ENCODE data around the gene OR2AJ1.

OR2AJ1 gene

DNA sequence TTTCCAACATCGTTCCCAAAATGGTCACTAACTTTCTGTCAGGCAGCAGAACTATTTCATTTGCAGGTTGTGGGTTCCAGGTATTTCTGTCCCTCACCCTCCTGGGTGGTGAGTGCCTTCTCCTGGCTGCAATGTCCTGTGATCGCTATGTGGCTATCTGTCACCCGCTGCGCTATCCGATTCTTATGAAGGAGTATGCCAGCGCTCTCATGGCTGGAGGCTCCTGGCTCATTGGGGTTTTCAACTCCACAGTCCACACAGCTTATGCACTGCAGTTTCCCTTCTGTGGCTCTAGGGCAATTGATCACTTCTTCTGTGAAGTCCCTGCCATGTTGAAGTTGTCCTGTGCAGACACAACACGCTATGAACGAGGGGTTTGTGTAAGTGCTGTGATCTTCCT is 9.3 kb downstream of the OR2AJ1 start:
- TF ChIP-seq POLR2A (IDR thresholded peaks at IDR 0.05; ENCODE audit: low read depth, low read length): no peak
- DNase-seq (ENCODE audit: insufficient read length, low spot score) (no peak), FAIRE-seq (no peak)

GRCh38 chr1:247935781-247936180 is 11.1 kb downstream of the OR2AJ1 start:
- FAIRE-seq (no peak), DNase-seq (ENCODE audit: insufficient read length, low spot score) (no peak)
- TF ChIP-seq POLR2A (IDR thresholded peaks at IDR 0.05; ENCODE audit: low read depth, low read length): no peak

- no peak for TF ChIP-seq POLR2A (IDR thresholded peaks at IDR 0.05; ENCODE audit: low read depth, low read length)
- FAIRE-seq: no peak
Measured at GRCh38 chr1:247936415-247936814, 11.7 kb downstream of the OR2AJ1 start.

GRCh38 chr1:247936965-247937734 is 12.5 kb downstream of the OR2AJ1 start:
- peak; percentile 58 for DNase-seq (ENCODE audit: insufficient read length, low spot score)

More at GRCh38 chr1:247936415-247936814, 11.7 kb downstream of the OR2AJ1 start:
- DNase-seq (ENCODE audit: insufficient read length, low spot score): no peak

GRCh38 chr1:247942624-247943023 is 17.9 kb downstream of the OR2AJ1 start:
- FAIRE-seq (no peak), DNase-seq (ENCODE audit: insufficient read length, low spot score) (no peak)
- no peak for TF ChIP-seq POLR2A (IDR thresholded peaks at IDR 0.05; ENCODE audit: low read depth, low read length)

More at GRCh38 chr1:247936965-247937734, 12.5 kb downstream of the OR2AJ1 start:
- FAIRE-seq: peak; percentile 55

- TF ChIP-seq POLR2A (IDR thresholded peaks at IDR 0.05; ENCODE audit: low read depth, low read length): no peak
Measured at GRCh38 chr1:247948558-247948957, 23.9 kb downstream of the OR2AJ1 start, which contains the start of gene OR2L8. TSS of gene OR2L8 (plus strand) at chr1:247948858. CDS start at chr1:247948858, 0 bp downstream.

GRCh38 chr1:247953408-247953807 is 28.7 kb downstream of the OR2AJ1 start:
- DNase-seq (ENCODE audit: insufficient read length, low spot score) (no peak), FAIRE-seq (no peak)
- TF ChIP-seq POLR2A (IDR thresholded peaks at IDR 0.05; ENCODE audit: low read depth, low read length): no peak

More at GRCh38 chr1:247948558-247948957, 23.9 kb downstream of the OR2AJ1 start, which contains the start of gene OR2L8:
- FAIRE-seq (no peak), DNase-seq (ENCODE audit: insufficient read length, low spot score) (no peak)

- DNase-seq (ENCODE audit: insufficient read length, low spot score) (no peak), FAIRE-seq (no peak)
- TF ChIP-seq POLR2A (IDR thresholded peaks at IDR 0.05; ENCODE audit: low read depth, low read length): no peak
Measured at GRCh38 chr1:247961791-247962190, 37.1 kb downstream of the OR2AJ1 start.

DNA sequence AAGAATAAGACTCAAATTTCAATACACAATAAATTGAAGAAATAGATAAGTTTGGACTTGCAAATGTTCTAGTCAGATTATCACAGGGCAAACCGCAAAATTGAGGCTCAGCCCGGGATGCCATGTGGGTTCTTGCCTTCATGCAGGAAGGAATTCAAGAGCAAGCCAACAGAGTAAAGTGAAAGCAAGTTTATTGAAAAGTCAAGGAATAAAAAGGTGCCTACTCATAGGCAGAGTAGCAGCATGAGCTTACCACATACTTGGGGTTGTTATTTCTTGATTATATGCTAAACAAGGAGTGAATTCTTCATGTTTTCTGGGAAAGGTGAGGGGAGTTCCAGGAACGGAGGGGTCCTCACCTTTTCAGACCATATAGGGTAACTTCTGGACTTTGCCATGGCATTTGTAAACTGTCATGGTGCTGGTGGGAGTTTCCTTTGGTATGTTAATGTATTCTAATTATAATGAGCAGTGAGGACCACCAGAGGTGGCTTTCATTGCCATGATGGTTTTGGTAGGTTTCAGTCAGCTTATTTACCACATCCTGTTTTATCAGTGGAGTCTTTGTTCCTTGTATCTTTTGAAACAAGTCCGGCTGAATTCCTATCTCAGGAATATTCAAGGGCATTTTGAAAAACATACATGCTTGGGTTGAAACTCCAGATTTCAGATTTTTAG is 38.4 kb downstream of the OR2AJ1 start:
- TF ChIP-seq POLR2A (IDR thresholded peaks at IDR 0.05; ENCODE audit: low read depth, low read length): no peak
- DNase-seq (ENCODE audit: insufficient read length, low spot score) (no peak), FAIRE-seq (no peak)

GRCh38 chr1:247964933-247965332 is 40.2 kb downstream of the OR2AJ1 start, which contains the start of gene OR2AK2:
TSS of gene OR2AK2 (plus strand) at chr1:247965233. CDS start at chr1:247965377, 144 bp downstream.
- FAIRE-seq (no peak), DNase-seq (ENCODE audit: insufficient read length, low spot score) (no peak)

GRCh38 chr1:247966532-247967204 is 42.0 kb downstream of the OR2AJ1 start:
- no peak for FAIRE-seq
- no peak for DNase-seq (ENCODE audit: insufficient read length, low spot score)

More at GRCh38 chr1:247964933-247965332, 40.2 kb downstream of the OR2AJ1 start, which contains the start of gene OR2AK2:
- TF ChIP-seq POLR2A (IDR thresholded peaks at IDR 0.05; ENCODE audit: low read depth, low read length): no peak

More at GRCh38 chr1:247966532-247967204, 42.0 kb downstream of the OR2AJ1 start:
- no peak for TF ChIP-seq POLR2A (IDR thresholded peaks at IDR 0.05; ENCODE audit: low read depth, low read length)

Measured in H54 (cell line).